B cell (primary cell): ENCODE results near the gene HSBP1L1. TPM values are rescaled to one million over a fixed set of nuclear protein-coding genes. Genes with fewer than 3 reads are reported as not detected.

Experiments used
- ATAC-seq: fragments of 200-7000 bp; cut with Tn5 transposase; one replicate; pipeline ENCODE4 v1.10.0; 2021; ENCODE audit warnings: low read depth, mild to moderate bottlenecking, moderate number of reproducible peaks, moderate library complexity
- CTCF ChIA-PET: fragments of 350-600 bp; sonication (Branson Sonifier 250); formaldehyde crosslinking; loops from one replicate; lab custom pipeline; 2021; ENCODE audit warnings: antibody characterized with exemption, inconsistent platforms; lab: Charles Lee
- POLR2A ChIA-PET: fragments of 350-600 bp; sonication (Branson Sonifier 250); formaldehyde crosslinking; loops from one replicate; lab custom pipeline; 2021; ENCODE audit warnings: antibody characterized with exemption; lab: Charles Lee
- DNase-seq: peaks from one replicate; pipeline ENCODE4 v3.0.0; 2013
- H2AFZ ChIP-seq: 2 replicates; pipeline ENCODE4 v1.6.1; 2012; ENCODE audit warnings: mild to moderate bottlenecking, low read depth, low read length; ENCODE audit not compliant: insufficient read depth, poor library complexity, severe bottlenecking
- H3K27ac ChIP-seq, 2 donors: 1 replicate in 1 of 2; 2 replicates in 1 of 2; pipeline ENCODE4 v1.5.1; 2012 to 2013; ENCODE audit warnings: low read length in 2 of 2, mild to moderate bottlenecking in 2 of 2, moderate library complexity in 1 of 2
- H3K27me3 ChIP-seq, 4 experiments: fragments of 200-600 bp in 1 of 4; sonication (generic) in 1 of 4; replicated peaks in 1 of 4; 1 replicate in 2 of 4; 2 replicates in 2 of 4; pipeline versions ENCODE4 v1.6.1 to v1.7.0; 2013 to 2016; ENCODE audit warnings: low read length in 3 of 4, mild to moderate bottlenecking in 2 of 4, mixed read lengths in 1 of 4, moderate library complexity in 1 of 4; ENCODE audit not compliant: insufficient read depth in 4 of 4, control insufficient read depth in 3 of 4; ENCODE audit errors: control extremely low read depth in 1 of 4
- H3K36me3 ChIP-seq, 2 experiments: replicated peaks in 1 of 2; 1 replicate in 1 of 2; 2 replicates in 1 of 2; pipeline versions ENCODE4 v1.6.1 to v1.7.1; 2013; ENCODE audit warnings: low read length in 1 of 2; ENCODE audit not compliant: insufficient read depth in 2 of 2, control insufficient read depth in 1 of 2; ENCODE audit errors: control extremely low read depth in 1 of 2, extremely low read depth in 1 of 2
- H3K4me1 ChIP-seq, 2 donors: fragments of 200-600 bp in 1 of 2; sonication (generic) in 1 of 2; 1 replicate in 1 of 2; 2 replicates in 1 of 2; pipeline versions ENCODE4 v1.5.1 to v1.6.1; 2013 to 2017; ENCODE audit warnings: low read length in 2 of 2; ENCODE audit not compliant: control insufficient read depth in 2 of 2, insufficient read depth in 2 of 2
- H3K4me2 ChIP-seq: replicated peaks from 2 replicates; pipeline ENCODE3; 2012; ENCODE audit warnings: mild to moderate bottlenecking, low read depth, low read length; ENCODE audit not compliant: poor library complexity, severe bottlenecking
- H3K4me3 ChIP-seq, 5 experiments: fragments of 200-600 bp in 1 of 5; sonication (generic) in 1 of 5; 1 replicate in 3 of 5; 2 replicates in 2 of 5; pipeline versions ENCODE4 v1.5.1 to v1.7.0; 2011 to 2016; ENCODE audit warnings: low read length in 4 of 5, mild to moderate bottlenecking in 4 of 5, low read depth in 2 of 5, control low read depth in 1 of 5, moderate library complexity in 1 of 5; ENCODE audit not compliant: insufficient read depth in 1 of 5; ENCODE audit errors: control extremely low read depth in 1 of 5, extremely low read depth in 1 of 5
- H3K79me2 ChIP-seq: fragments of 200-600 bp; sonication (generic); one replicate; pipeline ENCODE4 v1.6.0; 2016; ENCODE audit warnings: low read length; ENCODE audit not compliant: control insufficient read depth, insufficient read depth
- H3K9ac ChIP-seq: fragments of 200-600 bp; sonication (generic); 2 replicates; pipeline ENCODE4 v1.6.1; 2017; ENCODE audit warnings: mild to moderate bottlenecking, low read length, moderate library complexity
- H3K9me3 ChIP-seq, 3 donors: one replicate each; pipeline versions ENCODE4 v1.6.1 to v1.7.1; 2013; ENCODE audit warnings: low read length in 2 of 3; ENCODE audit not compliant: control insufficient read depth in 2 of 3, insufficient read depth in 1 of 3; ENCODE audit errors: control extremely low read depth in 1 of 3
- H4K20me1 ChIP-seq: 2 replicates; pipeline ENCODE4 v1.6.0; 2012; ENCODE audit warnings: mild to moderate bottlenecking, low read length; ENCODE audit not compliant: insufficient read depth, control insufficient read depth, poor library complexity, severe bottlenecking
- H3K27ac Mint-ChIP-seq: one replicate; pipeline ENCODE4 v1.8.0; 2021; ENCODE audit warnings: mixed read lengths
- H3K27me3 Mint-ChIP-seq: one replicate; pipeline ENCODE4 v1.8.0; 2021; ENCODE audit warnings: mixed read lengths
- H3K4me1 Mint-ChIP-seq: one replicate; pipeline ENCODE4 v1.8.0; 2021; ENCODE audit warnings: mixed read lengths
- H3K4me3 Mint-ChIP-seq: one replicate; pipeline ENCODE4 v1.8.0; 2021; ENCODE audit warnings: mixed read lengths
- H3K9me3 Mint-ChIP-seq: one replicate; pipeline ENCODE4 v1.8.0; 2022; ENCODE audit warnings: mixed read lengths; ENCODE audit not compliant: insufficient read depth
- EZH2 ChIP-seq: IDR thresholded peaks from 2 replicates; pipeline ENCODE4 v1.6.1; 2012; ENCODE audit warnings: borderline replicate concordance, low read depth, mild to moderate bottlenecking, moderate library complexity, low read length; ENCODE audit not compliant: insufficient read depth, poor library complexity, severe bottlenecking
- WGBS: methylation state at CpG from one replicate; pipeline ENCODE4 v1.1.5; 2013; ENCODE audit warnings: missing lambda C conversion rate; ENCODE audit not compliant: insufficient coverage; 5-methylcytosine and 5-hydroxymethylcytosine counted together
- intact Hi-C: fragments of 100-400 bp; cut with micrococcal nuclease; formaldehyde crosslinking; loops from one replicate; pipeline ENCODE4 v1.10.0; 2022
- polyA plus RNA-seq: library from polyadenylated mRNA; depleted of rRNA; stranded (reverse); fragments of >200 nt; gene quantifications from 2 replicates; pipeline ENCODE4 v1.2.3, GENCODE V29; 2012
- total RNA-seq, 2 donors: library from RNA; stranded (reverse); fragments of 120-200 nt in 1 of 2; gene quantifications; 1 replicate in 1 of 2; 2 replicates in 1 of 2; pipeline versions ENCODE4 v1.2.3 to v1.2.4, GENCODE V29; 2013 to 2022
- TF ChIP-seq, protein P1 (sequence below): fragments of 200-600 bp; IDR thresholded peaks from one replicate; pipeline ENCODE4 v1.8.0; 2022; ENCODE audit warnings: antibody characterized with exemption, mild to moderate bottlenecking

HSBP1L1 gene
- total and polyA plus RNA-seq, 2 donors (not counting 1 experiment from before 2014, with no cell fraction given): 4.6 to 7.2 TPM

DNA sequence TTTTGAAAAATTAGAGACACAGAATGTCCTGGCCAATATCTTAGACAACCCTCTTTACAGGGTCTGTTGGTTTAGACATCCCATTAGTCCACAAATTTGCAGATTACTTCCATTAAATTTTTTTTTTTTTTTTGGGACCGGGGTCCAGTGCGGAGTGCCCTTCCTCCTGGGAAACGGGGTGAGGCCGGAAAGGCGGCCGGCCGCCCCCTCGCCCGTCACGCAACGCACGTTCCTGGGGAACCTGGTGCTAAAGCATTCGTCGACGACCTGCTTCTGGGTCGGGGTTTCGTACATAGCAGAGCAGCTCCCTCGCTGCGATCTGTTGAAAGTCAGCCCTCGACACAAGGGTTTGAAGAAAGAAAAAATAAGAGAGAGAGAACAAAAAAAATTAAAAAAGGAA lies 48.3 kb downstream of the HSBP1L1 start:
- no peaks in the 10 kb centered on the region for H3K79me2 ChIP-seq
- no peak overlapping the region for H3K4me3 Mint-ChIP-seq
- no peaks in the 10 kb centered on the region for H3K4me1 Mint-ChIP-seq
- peaks cover 22% of the 10 kb centered on the region for H3K9me3 Mint-ChIP-seq
- ChIA-PET POLR2A (no interaction called here), CTCF (no interaction called here)
- intact Hi-C loops: no loop called here
- H4K20me1 ChIP-seq: no peaks in the 10 kb centered on the region
- H3K9ac ChIP-seq: no peak overlapping the region
- H3K4me3 ChIP-seq: no peak overlapping the region
- TF ChIP-seq, protein P1, sequence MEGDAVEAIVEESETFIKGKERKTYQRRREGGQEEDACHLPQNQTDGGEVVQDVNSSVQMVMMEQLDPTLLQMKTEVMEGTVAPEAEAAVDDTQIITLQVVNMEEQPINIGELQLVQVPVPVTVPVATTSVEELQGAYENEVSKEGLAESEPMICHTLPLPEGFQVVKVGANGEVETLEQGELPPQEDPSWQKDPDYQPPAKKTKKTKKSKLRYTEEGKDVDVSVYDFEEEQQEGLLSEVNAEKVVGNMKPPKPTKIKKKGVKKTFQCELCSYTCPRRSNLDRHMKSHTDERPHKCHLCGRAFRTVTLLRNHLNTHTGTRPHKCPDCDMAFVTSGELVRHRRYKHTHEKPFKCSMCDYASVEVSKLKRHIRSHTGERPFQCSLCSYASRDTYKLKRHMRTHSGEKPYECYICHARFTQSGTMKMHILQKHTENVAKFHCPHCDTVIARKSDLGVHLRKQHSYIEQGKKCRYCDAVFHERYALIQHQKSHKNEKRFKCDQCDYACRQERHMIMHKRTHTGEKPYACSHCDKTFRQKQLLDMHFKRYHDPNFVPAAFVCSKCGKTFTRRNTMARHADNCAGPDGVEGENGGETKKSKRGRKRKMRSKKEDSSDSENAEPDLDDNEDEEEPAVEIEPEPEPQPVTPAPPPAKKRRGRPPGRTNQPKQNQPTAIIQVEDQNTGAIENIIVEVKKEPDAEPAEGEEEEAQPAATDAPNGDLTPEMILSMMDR: no peak
- TF ChIP-seq EZH2: no peak
- H3K27me3 ChIP-seq: no peaks in the 10 kb centered on the region
- no peak overlapping the region for H3K27ac Mint-ChIP-seq
- peaks cover 0 to 50% (median 0%) of the 10 kb centered on the region in 3 donors for H3K9me3 ChIP-seq
- no peaks in the 10 kb centered on the region for H3K4me1 ChIP-seq
- no peak overlapping the region for H3K27ac ChIP-seq
- ATAC-seq: no peak
- no peaks in the 10 kb centered on the region for H3K36me3 ChIP-seq
- DNase-seq: no peak
- no peak overlapping the region for H3K4me2 ChIP-seq
- H2AFZ ChIP-seq: no peak overlapping the region
- 99% methylated on average over 19 of the region's 20 CpGs for WGBS
- H3K27me3 Mint-ChIP-seq: no peaks in the 10 kb centered on the region

Other genes with a start within 250 kb of the HSBP1L1 start
- not detected in 2 replicates for gene KCNG2, start 166.7 kb upstream of the HSBP1L1 start, total RNA-seq
- gene KCNG2, start 166.7 kb upstream of the HSBP1L1 start, polyA plus RNA-seq: 0.07 TPM in 1 of 2 replicates, not detected in the other
- gene SLC66A2, start 13.0 kb upstream of the HSBP1L1 start, total RNA-seq: 44.4 and 45.6 TPM in 2 replicates
- gene SLC66A2, start 13.0 kb upstream of the HSBP1L1 start, polyA plus RNA-seq: 45.1 and 51.9 TPM in 2 replicates
- gene TXNL4A, start 23.9 kb downstream of the HSBP1L1 start, total RNA-seq: 63.9 and 67.8 TPM in 2 replicates
- gene TXNL4A, start 23.9 kb downstream of the HSBP1L1 start, polyA plus RNA-seq: 38.9 and 49.7 TPM in 2 replicates
- gene RBFA, start 69.8 kb downstream of the HSBP1L1 start, total RNA-seq: 24.2 TPM in 2 replicates
- gene RBFA, start 69.8 kb downstream of the HSBP1L1 start, polyA plus RNA-seq: 22.0 and 34.0 TPM in 2 replicates
- gene ADNP2, start 144.6 kb downstream of the HSBP1L1 start, total RNA-seq: 14.7 and 16.1 TPM in 2 replicates
- 4.7 and 17.6 TPM in 2 replicates for gene ADNP2, start 144.6 kb downstream of the HSBP1L1 start, polyA plus RNA-seq